HK-2 (cell line): ENCODE results near the gene CD1D.
"Not testable (repeated sequence)": the region's sequence is repeated elsewhere in the genome, so short reads cannot be mapped to it uniquely, and the experiment has no call there.

Experiments used
- DNase-seq: peaks from one replicate; pipeline ENCODE4 v3.0.0-alpha.2; 2018; ENCODE audit not compliant: unreplicated experiment

CD1D gene

GRCh38 chr1:158176399-158176798, 4.3 kb upstream of the CD1D start:
- DNase-seq: no peak

DNA sequence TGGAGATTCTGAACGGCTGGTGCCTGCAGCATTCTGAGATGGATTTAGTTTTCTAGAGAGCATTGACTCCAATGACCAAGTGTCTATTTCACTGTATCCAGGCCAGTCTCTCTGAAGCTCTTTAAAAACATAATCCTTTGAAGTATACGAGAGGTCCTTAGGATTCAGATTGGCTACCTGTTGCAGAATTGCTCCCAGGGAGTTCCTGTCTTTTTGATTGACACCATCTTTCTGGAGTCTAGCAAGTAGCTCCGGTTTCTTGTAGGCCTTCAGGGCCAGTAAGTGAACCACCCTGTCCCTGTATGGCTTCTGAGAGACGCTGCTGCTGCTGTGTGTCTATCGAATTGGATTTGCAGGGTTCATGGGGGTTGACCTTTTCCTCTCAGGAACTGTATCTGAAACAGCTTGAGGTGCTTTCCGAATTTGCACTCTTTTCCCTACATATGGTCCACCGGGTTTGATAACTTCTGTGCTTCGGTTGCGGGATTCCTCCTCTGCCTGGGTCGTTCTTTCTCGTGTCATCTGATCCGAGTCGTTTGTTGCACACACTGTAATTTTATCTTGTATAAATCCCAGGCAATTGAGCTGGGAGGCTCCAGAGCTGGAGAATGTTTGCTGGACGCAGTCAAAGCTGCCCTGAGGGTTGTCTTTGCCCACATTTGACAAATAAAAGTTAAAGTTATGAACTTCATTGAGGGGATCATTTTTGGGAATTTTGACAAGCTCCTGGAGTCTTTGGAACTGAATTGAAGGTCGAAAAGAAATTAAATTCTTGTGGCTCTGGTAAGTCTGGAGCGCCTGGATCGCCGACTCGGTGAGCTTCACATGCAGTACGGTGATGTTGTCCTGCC, 3.6 kb upstream of the CD1D start:
- not testable (repeated sequence) for DNase-seq

GRCh38 chr1:158177700-158178450, 2.8 kb upstream of the CD1D start:
- DNase-seq: peak; percentile 10

GRCh38 chr1:158179301-158180041, 1.2 kb upstream of the CD1D start:
- no peak for DNase-seq

DNA sequence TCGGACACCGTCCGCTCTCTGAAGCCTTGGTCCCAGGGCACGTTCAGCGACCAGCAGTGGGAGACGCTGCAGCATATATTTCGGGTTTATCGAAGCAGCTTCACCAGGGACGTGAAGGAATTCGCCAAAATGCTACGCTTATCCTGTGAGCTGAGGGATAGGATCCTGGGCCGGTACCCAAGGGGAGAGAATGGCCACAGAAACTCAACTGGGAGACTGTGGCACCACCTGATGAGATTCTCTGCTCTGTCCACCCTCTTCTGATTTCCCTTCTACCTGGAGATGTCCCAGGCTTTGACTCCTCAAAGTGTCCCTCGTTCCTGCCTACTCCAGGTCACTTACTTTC, 855 bp downstream of the CD1D start:
- DNase-seq: no peak

DNA sequence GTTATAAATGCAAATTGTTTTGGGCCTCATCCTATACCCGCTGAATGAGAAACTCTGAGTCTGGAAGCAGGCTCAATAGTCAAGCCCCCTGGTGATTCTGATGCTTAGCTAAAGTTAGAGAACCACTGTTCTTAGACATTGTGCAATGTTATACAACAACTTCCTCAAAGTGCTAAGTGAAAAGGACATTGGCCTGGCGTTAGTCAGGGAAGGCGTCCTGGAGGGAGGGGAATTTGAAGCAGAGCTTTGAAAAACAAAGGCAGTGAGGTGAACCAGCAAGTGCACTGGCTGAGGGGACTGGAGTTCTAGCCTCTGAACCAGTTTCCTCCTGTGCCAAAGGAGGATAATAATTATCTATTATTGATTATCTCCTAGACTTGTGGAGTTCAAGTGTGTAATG, 5.1 kb downstream of the CD1D start:
- no peak for DNase-seq

- no peak for DNase-seq
These were observed 5.5 kb downstream of the CD1D start for GRCh38 chr1:158186180-158186579.

DNA sequence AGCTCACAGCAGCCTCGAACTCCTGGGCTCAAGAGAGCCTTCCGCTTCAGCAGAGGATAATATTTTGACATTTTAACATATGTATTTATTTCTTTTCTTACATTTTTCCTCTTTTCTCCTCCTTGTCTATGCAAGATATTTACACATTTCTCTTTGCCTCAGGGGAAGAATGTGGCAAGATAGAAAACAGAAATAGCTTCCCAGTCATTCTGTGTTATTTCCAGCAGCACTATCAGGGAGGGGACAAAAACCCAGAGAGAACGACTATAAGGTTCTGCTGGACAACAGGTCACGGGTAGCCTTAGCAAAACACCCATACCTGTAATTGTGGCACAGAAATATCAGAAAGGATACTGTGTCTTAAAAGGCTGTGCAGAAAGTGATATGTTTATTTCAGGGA, 7.9 kb downstream of the CD1D start:
- DNase-seq: no peak

DNA sequence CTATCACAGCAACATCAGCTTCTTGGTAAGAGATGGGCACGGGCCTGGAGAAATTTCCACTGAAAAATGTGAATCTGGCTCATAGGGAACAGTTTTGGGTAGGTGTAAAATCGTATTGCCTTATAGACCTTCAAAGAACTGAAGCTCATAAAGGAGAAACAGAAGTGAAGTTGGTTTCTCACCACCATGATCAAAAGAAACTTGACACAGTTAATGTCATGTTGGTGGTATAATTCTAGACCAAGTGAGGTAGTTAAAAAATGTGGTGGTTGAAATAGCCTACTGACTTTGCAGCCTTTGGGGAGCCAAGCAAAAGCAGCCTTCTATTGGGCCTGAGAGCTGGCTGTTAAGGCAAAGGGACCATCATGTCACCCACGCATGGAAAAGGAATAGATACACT, 8.9 kb downstream of the CD1D start:
- no peak for DNase-seq

- no peak for DNase-seq
These were observed 10.6 kb downstream of the CD1D start for GRCh38 chr1:158191299-158191698.

- no peak for DNase-seq
These were observed 15.8 kb downstream of the CD1D start for GRCh38 chr1:158196461-158196860.

DNA sequence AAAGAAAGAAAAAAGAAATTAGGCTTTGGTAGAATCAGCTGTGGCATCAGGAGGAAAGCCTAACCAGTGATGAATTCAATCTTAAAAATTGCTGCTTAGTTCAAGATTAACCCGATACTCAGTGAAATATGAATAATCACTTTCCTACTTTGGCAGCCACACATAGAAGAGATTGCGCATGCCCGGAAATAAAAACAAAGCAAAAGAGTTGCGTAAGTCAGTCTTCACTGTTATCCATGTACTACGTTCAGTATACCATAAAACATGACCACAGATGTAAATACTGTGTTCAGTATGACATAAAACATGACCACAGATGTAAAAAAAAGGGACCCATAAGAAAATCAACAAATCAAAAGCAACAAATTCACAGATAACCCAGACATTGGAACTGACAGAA, 19.2 kb downstream of the CD1D start:
- DNase-seq: no peak

GRCh38 chr1:158200527-158200926, 19.8 kb downstream of the CD1D start:
- no peak for DNase-seq

DNA sequence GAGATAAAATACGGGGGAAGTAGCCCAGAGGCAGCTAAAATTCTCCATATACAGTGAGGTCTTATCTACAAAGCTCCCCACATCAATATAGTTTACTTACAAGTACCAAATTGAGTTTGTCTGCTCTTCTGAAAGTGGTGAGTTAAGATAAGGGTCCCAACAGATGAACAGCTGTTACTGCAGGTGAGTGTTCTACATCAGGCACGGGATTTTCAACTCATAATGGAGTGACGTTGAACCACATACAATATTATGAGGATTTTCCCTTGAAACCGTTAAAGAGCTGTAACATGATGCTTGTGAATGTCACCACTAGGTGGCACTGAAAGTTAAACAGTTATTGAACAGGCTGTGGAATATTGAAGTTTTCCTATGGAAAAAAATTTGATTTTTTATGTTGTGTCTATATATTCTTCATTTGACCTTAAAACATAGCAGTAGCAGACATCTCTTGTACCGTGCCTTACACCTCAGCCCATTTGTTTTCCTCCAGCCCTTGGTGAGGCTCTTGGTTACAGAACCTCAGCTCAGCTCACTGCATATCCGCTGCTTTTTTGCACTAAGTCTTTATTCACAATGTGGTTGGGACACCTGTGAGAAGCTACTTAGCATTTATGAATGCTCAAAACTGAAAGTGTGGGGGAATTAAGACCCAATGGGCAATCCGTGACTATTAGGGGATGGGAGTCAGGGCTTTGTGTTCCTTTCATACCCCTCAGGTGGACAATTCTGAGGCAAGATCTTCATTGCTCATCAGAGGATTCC, 23.2 kb downstream of the CD1D start:
- DNase-seq: no peak

GRCh38 chr1:158204458-158204827, 23.7 kb downstream of the CD1D start:
- no peak for DNase-seq

- DNase-seq: no peak
These were observed 28.0 kb downstream of the CD1D start for GRCh38 chr1:158208586-158209116.

GRCh38 chr1:158212320-158212719, 31.6 kb downstream of the CD1D start:
- DNase-seq: no peak

GRCh38 chr1:158223445-158223844, 42.8 kb downstream of the CD1D start:
- DNase-seq: not testable (repeated sequence)

- no peak for DNase-seq
These were observed 47.4 kb downstream of the CD1D start for GRCh38 chr1:158227904-158228623.
